GM23338 (cell line): ENCODE data around the gene B4GALT2. TPM values are rescaled to one million over a fixed set of nuclear protein-coding genes. Genes with fewer than 3 reads are reported as not detected.

Source experiments
- ATAC-seq: fragments of 200-7000 bp; cut with Tn5 transposase; 3 replicates; pipeline ENCODE4 v1.9.1; 2020
- DNase-seq: peaks from one replicate; pipeline ENCODE4 v3.0.0-alpha.2; 2015; ENCODE audit warnings: low spot score
- H2AFZ ChIP-seq: fragments of 200-600 bp; sonication (generic); 2 replicates; pipeline ENCODE4 v1.8.0; 2016; ENCODE audit warnings: antibody characterized with exemption, mild to moderate bottlenecking, moderate library complexity
- H3F3A ChIP-seq: fragments of 200-600 bp; sonication (generic); replicated peaks from 2 replicates; pipeline ENCODE4 v1.8.0; 2017; ENCODE audit warnings: antibody characterized with exemption, mixed run types, low read depth
- H3K27ac ChIP-seq: fragments of 200-600 bp; sonication (generic); 2 replicates; pipeline ENCODE4 v1.6.1; 2016; ENCODE audit warnings: low read depth
- H3K27me3 ChIP-seq: fragments of 200-600 bp; sonication (generic); 2 replicates; pipeline ENCODE4 v1.8.0; 2016; ENCODE audit warnings: mild to moderate bottlenecking, mixed run types, moderate library complexity; ENCODE audit not compliant: insufficient read depth
- H3K36me3 ChIP-seq: fragments of 200-600 bp; sonication (generic); 2 replicates; pipeline ENCODE4 v1.8.0; 2016; ENCODE audit warnings: mild to moderate bottlenecking; ENCODE audit not compliant: insufficient read depth
- H3K4me1 ChIP-seq: fragments of 200-600 bp; sonication (generic); 2 replicates; pipeline ENCODE4 v1.8.0; 2016; ENCODE audit warnings: mild to moderate bottlenecking, moderate library complexity; ENCODE audit not compliant: insufficient read depth
- H3K4me2 ChIP-seq: fragments of 200-600 bp; sonication (generic); 2 replicates; pipeline ENCODE4 v1.7.1; 2017; ENCODE audit warnings: mixed run types
- H3K4me3 ChIP-seq: fragments of 200-600 bp; sonication (generic); 2 replicates; pipeline ENCODE4 v1.6.1; 2016; ENCODE audit warnings: mixed run types
- H3K79me2 ChIP-seq: fragments of 200-600 bp; sonication (generic); replicated peaks from 2 replicates; pipeline ENCODE4 v1.8.0; 2017; ENCODE audit warnings: mild to moderate bottlenecking; ENCODE audit not compliant: insufficient read depth
- H3K9me2 ChIP-seq: fragments of 200-600 bp; sonication (generic); 2 replicates; pipeline ENCODE4 v1.8.0; 2017; ENCODE audit not compliant: insufficient read depth
- H4K20me1 ChIP-seq: fragments of 200-600 bp; sonication (generic); replicated peaks from 2 replicates; pipeline ENCODE4 v1.8.0; 2017; ENCODE audit warnings: mild to moderate bottlenecking; ENCODE audit not compliant: insufficient read depth
- H3K27ac Mint-ChIP-seq: 2 replicates; pipeline ENCODE4 v1.8.0; 2020; ENCODE audit warnings: inconsistent platforms, mild to moderate bottlenecking, moderate library complexity, mixed read lengths
- H3K27me3 Mint-ChIP-seq: 3 replicates; pipeline ENCODE4 v1.8.0; 2022; ENCODE audit warnings: low read depth, mild to moderate bottlenecking, moderate library complexity, mixed read lengths, inconsistent platforms; ENCODE audit not compliant: insufficient read depth, poor library complexity
- H3K36me3 Mint-ChIP-seq: 3 replicates; pipeline ENCODE4 v1.8.0; 2021; ENCODE audit warnings: low read depth, mild to moderate bottlenecking, inconsistent platforms, moderate library complexity, mixed read lengths
- H3K4me1 Mint-ChIP-seq: 3 replicates; pipeline ENCODE4 v1.8.0; 2020; ENCODE audit warnings: mild to moderate bottlenecking, inconsistent platforms, mixed read lengths
- H3K4me3 Mint-ChIP-seq: 3 replicates; pipeline ENCODE4 v1.8.0; 2021; ENCODE audit warnings: moderate library complexity, mild to moderate bottlenecking, inconsistent platforms, mixed read lengths
- H3K9me3 Mint-ChIP-seq: 3 replicates; pipeline ENCODE4 v1.8.0; 2020; ENCODE audit warnings: moderate library complexity, mild to moderate bottlenecking, inconsistent platforms, mixed read lengths
- CREB1 ChIP-seq: fragments of 250-450 bp; sonication (Bioruptor Pico); IDR thresholded peaks from 2 replicates; pipeline ENCODE4 v1.5.0; 2020; ENCODE audit warnings: low read depth, mild to moderate bottlenecking, moderate library complexity
- CTCF ChIP-seq, 2 experiments: fragments of 200-600 bp in 1 of 2; sonication (generic) in 1 of 2; conservative IDR thresholded peaks; 2 replicates each; pipeline versions ENCODE4 v1.5.1 to v1.6.1; 2016 to 2017; ENCODE audit warnings: antibody characterized with exemption in 2 of 2, low read depth in 2 of 2, mild to moderate bottlenecking in 2 of 2, moderate library complexity in 1 of 2
- EZH2 ChIP-seq: fragments of 200-600 bp; sonication (generic); IDR thresholded peaks from one replicate; pipeline ENCODE4 v1.8.0; 2017; ENCODE audit warnings: antibody characterized with exemption, mild to moderate bottlenecking, low read depth; ENCODE audit not compliant: unreplicated experiment
- EZH2phosphoT487 ChIP-seq: fragments of 200-600 bp; sonication (generic); IDR thresholded peaks from one replicate; pipeline ENCODE4 v1.8.1; 2018; ENCODE audit warnings: antibody characterized with exemption; ENCODE audit not compliant: unreplicated experiment
- JUNB ChIP-seq: IDR thresholded peaks from one replicate; pipeline ENCODE4 v1.6.1; 2016; ENCODE audit warnings: antibody characterized with exemption; ENCODE audit not compliant: unreplicated experiment
- NANOG ChIP-seq: IDR thresholded peaks from 2 replicates; pipeline ENCODE4 v1.6.1; 2016; ENCODE audit warnings: antibody characterized with exemption, borderline replicate concordance
- POLR2AphosphoS5 ChIP-seq: IDR thresholded peaks from 2 replicates; pipeline ENCODE4 v1.6.1; 2016; ENCODE audit warnings: antibody characterized with exemption, low read depth
- REST ChIP-seq: IDR thresholded peaks from one replicate; pipeline ENCODE4 v1.6.1; 2018; ENCODE audit warnings: antibody characterized with exemption; ENCODE audit not compliant: unreplicated experiment
- STAT1 ChIP-seq: IDR thresholded peaks from one replicate; pipeline ENCODE4 v1.6.1; 2016; ENCODE audit warnings: antibody characterized with exemption; ENCODE audit not compliant: unreplicated experiment
- ZNF114 ChIP-seq: fragments of 250-450 bp; sonication (Bioruptor Pico); IDR thresholded peaks from 2 replicates; pipeline ENCODE4 v1.5.0; 2020; ENCODE audit warnings: mild to moderate bottlenecking, moderate library complexity
- ZNF331 ChIP-seq: fragments of 250-450 bp; sonication (Bioruptor Pico); IDR thresholded peaks from 2 replicates; pipeline ENCODE4 v1.5.0; 2020; ENCODE audit warnings: low read depth, mild to moderate bottlenecking, moderate library complexity
- polyA plus RNA-seq: library from polyadenylated mRNA; unstranded; fragments of >200 nt; fragmentation: Nextera tagmentation; extraction: Ambion mirVana; gene quantifications from 2 replicates; pipeline ENCODE4 v1.2.1, GENCODE V29; 2016
- total RNA-seq: library from RNA; depleted of rRNA; stranded (reverse); fragments of >200 nt; shearing (Covaris generic); gene quantifications from 2 replicates; pipeline ENCODE4 v1.2.3, GENCODE V29; 2014
- TF ChIP-seq, protein P1 (sequence below): IDR thresholded peaks from 2 replicates; pipeline ENCODE4 v1.6.1; 2016; ENCODE audit warnings: antibody characterized with exemption

Gene B4GALT2
- total and polyA plus RNA-seq, 2 experiments from 2014 or later: 22.4 to 63.1 TPM

GRCh38 chr1:44021581-44022321, 42.7 kb downstream of the B4GALT2 start:
- ATAC-seq (peak; percentile 11; the same call in 2 of the 3 replicates), DNase-seq (no peak)
- Mint-ChIP-seq H3K4me3 (no peak overlapping the region), H3K27ac (no peak overlapping the region), H3K9me3 (no peaks in the 10 kb centered on the region), H3K36me3 (peaks cover 53% of the 10 kb centered on the region), H3K4me1 (peaks cover 17% of the 10 kb centered on the region; the same call in 2 of the 3 replicates), H3K27me3 (peaks cover 5% of the 10 kb centered on the region)
- peaks cover 12% of the 10 kb centered on the region for H3K79me2 ChIP-seq
- no peaks in the 10 kb centered on the region for H3K27me3 ChIP-seq
- H2AFZ ChIP-seq: no peak overlapping the region
- no peak overlapping the region for H3K4me3 ChIP-seq
- no peak overlapping the region for H3K4me2 ChIP-seq
- TF ChIP-seq EZH2 (no peak), NANOG (no peak), EZH2phosphoT487 (no peak), POLR2AphosphoS5 (no peak), CTCF (conservative IDR thresholded peaks at IDR 0.05; ENCODE audit: low read depth in 2 of 2) (no peak), CREB1 (no peak), REST (no peak), STAT1 (no peak), ZNF331 (CRISPR knock-in tag) (no peak), ZNF114 (CRISPR knock-in tag) (no peak), JUNB (no peak)
- TF ChIP-seq, protein P1, sequence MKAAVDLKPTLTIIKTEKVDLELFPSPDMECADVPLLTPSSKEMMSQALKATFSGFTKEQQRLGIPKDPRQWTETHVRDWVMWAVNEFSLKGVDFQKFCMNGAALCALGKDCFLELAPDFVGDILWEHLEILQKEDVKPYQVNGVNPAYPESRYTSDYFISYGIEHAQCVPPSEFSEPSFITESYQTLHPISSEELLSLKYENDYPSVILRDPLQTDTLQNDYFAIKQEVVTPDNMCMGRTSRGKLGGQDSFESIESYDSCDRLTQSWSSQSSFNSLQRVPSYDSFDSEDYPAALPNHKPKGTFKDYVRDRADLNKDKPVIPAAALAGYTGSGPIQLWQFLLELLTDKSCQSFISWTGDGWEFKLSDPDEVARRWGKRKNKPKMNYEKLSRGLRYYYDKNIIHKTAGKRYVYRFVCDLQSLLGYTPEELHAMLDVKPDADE: no peak
- peaks cover 5% of the 10 kb centered on the region; the same call in 1 of the 2 replicates for H3K4me1 ChIP-seq
- H3K9me2 ChIP-seq: no peaks in the 10 kb centered on the region
- H3F3A ChIP-seq: no peaks in the 10 kb centered on the region
- no peaks in the 10 kb centered on the region for H3K36me3 ChIP-seq
- H3K27ac ChIP-seq: no peak overlapping the region
- H4K20me1 ChIP-seq: no peaks in the 10 kb centered on the region; the same call in 1 of the 2 replicates
